ENCODE data around the gene MICALL1. TPM values are rescaled to one million over a fixed set of nuclear protein-coding genes. Genes with fewer than 3 reads are reported as not detected.

MICALL1 gene
- polyA plus RNA-seq, 2 of the 4 experiments (the other 2 are of a cell fraction) = 10.4 to 18.6 TPM

GRCh38 chr22:37913233-37913721, 7.2 kb downstream of the MICALL1 start:
- DNase-seq (ENCODE audit: low read depth in 1 of 2, low spot score in 1 of 2) (no peak), FAIRE-seq (no peak), ATAC-seq (no peak)
- H3K4me1 ChIP-seq = no peaks in the 10 kb centered on the region; the same call in 2 of the 3 replicates
- 80% methylated on average over 7 of the region's 7 CpGs for WGBS (ENCODE audit: missing lambda C conversion rate)
- CTCF ChIA-PET = interaction anchor here (1.1 to 1.8 kb wide), 2 partner anchors 21 to 96 kb away, joined by 3 to 6 read pairs; no protein-coding TSS in a partner anchor
- H3K27ac ChIP-seq = no peak overlapping the region
- POLR2A ChIA-PET = no interaction called here
- H3K4me3 ChIP-seq = no peak overlapping the region
- no peaks in the 10 kb centered on the region for H3K9me3 ChIP-seq
- no peak for TF ChIP-seq CEBPB (IDR thresholded peaks at IDR 0.05)
- no peak for TF ChIP-seq RAD21 (conservative IDR thresholded peaks at IDR 0.05 in 1 of 2, IDR thresholded peaks at IDR 0.05 in 1 of 2)
- TF ChIP-seq, protein P1, sequence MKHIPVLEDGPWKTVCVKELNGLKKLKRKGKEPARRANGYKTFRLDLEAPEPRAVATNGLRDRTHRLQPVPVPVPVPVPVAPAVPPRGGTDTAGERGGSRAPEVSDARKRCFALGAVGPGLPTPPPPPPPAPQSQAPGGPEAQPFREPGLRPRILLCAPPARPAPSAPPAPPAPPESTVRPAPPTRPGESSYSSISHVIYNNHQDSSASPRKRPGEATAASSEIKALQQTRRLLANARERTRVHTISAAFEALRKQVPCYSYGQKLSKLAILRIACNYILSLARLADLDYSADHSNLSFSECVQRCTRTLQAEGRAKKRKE (CRISPR knock-in tag; IDR thresholded peaks at IDR 0.05; ENCODE audit: low read depth) = no peak
- TF ChIP-seq, protein P2, sequence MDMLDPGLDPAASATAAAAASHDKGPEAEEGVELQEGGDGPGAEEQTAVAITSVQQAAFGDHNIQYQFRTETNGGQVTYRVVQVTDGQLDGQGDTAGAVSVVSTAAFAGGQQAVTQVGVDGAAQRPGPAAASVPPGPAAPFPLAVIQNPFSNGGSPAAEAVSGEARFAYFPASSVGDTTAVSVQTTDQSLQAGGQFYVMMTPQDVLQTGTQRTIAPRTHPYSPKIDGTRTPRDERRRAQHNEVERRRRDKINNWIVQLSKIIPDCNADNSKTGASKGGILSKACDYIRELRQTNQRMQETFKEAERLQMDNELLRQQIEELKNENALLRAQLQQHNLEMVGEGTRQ (IDR thresholded peaks at IDR 0.05) = no peak
- no peak overlapping the region for H3K4me2 ChIP-seq

DNA sequence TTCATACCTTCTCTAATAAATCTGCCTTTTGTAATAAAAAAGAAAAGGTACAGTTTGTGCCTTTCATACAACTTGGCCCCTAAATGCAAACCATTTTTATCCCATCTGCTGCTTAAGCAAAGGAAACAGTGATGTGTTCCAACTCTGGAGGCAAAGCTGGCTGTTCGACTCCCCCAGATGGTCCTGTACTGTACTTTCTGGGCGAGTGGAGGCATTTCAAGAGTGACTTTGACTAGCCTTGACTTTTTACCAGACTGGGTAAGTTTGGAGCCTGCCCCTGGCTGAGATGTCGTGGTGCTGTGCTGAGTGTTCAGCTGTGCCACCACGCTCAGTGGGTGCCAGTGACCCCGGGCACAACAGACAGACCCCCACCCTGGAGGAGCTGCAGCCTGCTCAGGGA, 10.2 kb downstream of the MICALL1 start:
- CTCF ChIA-PET = interaction anchor here (1.0 to 3.5 kb wide), 6 partner anchors 10 to 53 kb away, joined by 3 to 14 read pairs (median 4); partner anchors contain the start of gene MICALL1
- 83% methylated on average over 5 of the region's 5 CpGs for WGBS (ENCODE audit: missing lambda C conversion rate)
- FAIRE-seq = no peak
- Histone ChIP-seq H3K4me2 (no peak overlapping the region), H3K27ac (no peak overlapping the region), H3K4me3 (no peak overlapping the region), H3K9me3 (no peaks in the 10 kb centered on the region), H3K4me1 (no peaks in the 10 kb centered on the region)
- POLR2A ChIA-PET = no interaction called here
- no peak for ATAC-seq
- no peak for DNase-seq (ENCODE audit: low read depth in 1 of 2, low spot score in 1 of 2)
- TF ChIP-seq RARB (CRISPR knock-in tag; IDR thresholded peaks at IDR 0.05) (no peak), PBX3 (IDR thresholded peaks at IDR 0.05) (no peak), JUN (IDR thresholded peaks at IDR 0.05) (no peak), FOSB (CRISPR knock-in tag; IDR thresholded peaks at IDR 0.05) (no peak), RAD21 (conservative IDR thresholded peaks at IDR 0.05 in 1 of 2, IDR thresholded peaks at IDR 0.05 in 1 of 2) (no peak), CTCF (IDR thresholded peaks at IDR 0.05) (no peak), GATA3 (IDR thresholded peaks at IDR 0.05; ENCODE audit: borderline replicate concordance) (no peak), FOXS1 (CRISPR knock-in tag; IDR thresholded peaks at IDR 0.05) (no peak), E2F6 (IDR thresholded peaks at IDR 0.05; ENCODE audit: borderline replicate concordance, low read depth) (no peak), CHD2 (IDR thresholded peaks at IDR 0.05; ENCODE audit: low read length, partially characterized antibody) (no peak), POLR2AphosphoS2 (conservative IDR thresholded peaks at IDR 0.05; ENCODE audit: low read length) (no peak), NFE2L2 (conservative IDR thresholded peaks at IDR 0.05; ENCODE audit: low read length) (no peak), MYC (IDR thresholded peaks at IDR 0.05; ENCODE audit: borderline replicate concordance, low read length) (no peak), FOSL2 (IDR thresholded peaks at IDR 0.05) (no peak), FOSL2 (CRISPR knock-in tag; IDR thresholded peaks at IDR 0.05) (no peak), RNF2 (IDR thresholded peaks at IDR 0.05; ENCODE audit: borderline replicate concordance, low read depth) (no peak), CBX8 (IDR thresholded peaks at IDR 0.05) (no peak)

Data from A549 (cell line).